ENCODE measurements around the gene ANKRD18B.
"Not testable (repeated sequence)": the region's sequence is repeated elsewhere in the genome, so short reads cannot be mapped to it uniquely, and the experiment has no call there.

- TF ChIP-seq POLR2AphosphoS5 (IDR thresholded peaks at IDR 0.05); MXI1 (conservative IDR thresholded peaks at IDR 0.05; ENCODE audit: poor library complexity, severe bottlenecking); TAF1 (IDR thresholded peaks at IDR 0.05; ENCODE audit: low read depth); CTCF (IDR thresholded peaks at IDR 0.05; ENCODE audit: poor library complexity, severe bottlenecking); REST (IDR thresholded peaks at IDR 0.05; ENCODE audit: borderline replicate concordance); EP300 (conservative IDR thresholded peaks at IDR 0.05; ENCODE audit: poor library complexity, severe bottlenecking): not testable (repeated sequence)
These were observed 43.7 kb downstream of the ANKRD18B start for GRCh38 chr9:33567776-33568175.
